Stimulated activated CD8-positive, alpha-beta memory T cell treated with anti-CD3 and anti-CD28 coated beads, Interleukin-7, amount 100 ng/mL, for 4 hours (primary cell): Measurements from ENCODE around the gene CD302.
"Not testable (repeated sequence)": the region's sequence is repeated elsewhere in the genome, so short reads cannot be mapped to it uniquely, and the experiment has no call there.

ENCODE experiments used
- DNase-seq, 2 donors: peaks; one replicate each; pipeline ENCODE4 v3.0.0-alpha.2; 2020; ENCODE audit warnings: low read depth in 2 of 2

Gene CD302, protein sequence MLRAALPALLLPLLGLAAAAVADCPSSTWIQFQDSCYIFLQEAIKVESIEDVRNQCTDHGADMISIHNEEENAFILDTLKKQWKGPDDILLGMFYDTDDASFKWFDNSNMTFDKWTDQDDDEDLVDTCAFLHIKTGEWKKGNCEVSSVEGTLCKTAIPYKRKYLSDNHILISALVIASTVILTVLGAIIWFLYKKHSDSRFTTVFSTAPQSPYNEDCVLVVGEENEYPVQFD

DNA sequence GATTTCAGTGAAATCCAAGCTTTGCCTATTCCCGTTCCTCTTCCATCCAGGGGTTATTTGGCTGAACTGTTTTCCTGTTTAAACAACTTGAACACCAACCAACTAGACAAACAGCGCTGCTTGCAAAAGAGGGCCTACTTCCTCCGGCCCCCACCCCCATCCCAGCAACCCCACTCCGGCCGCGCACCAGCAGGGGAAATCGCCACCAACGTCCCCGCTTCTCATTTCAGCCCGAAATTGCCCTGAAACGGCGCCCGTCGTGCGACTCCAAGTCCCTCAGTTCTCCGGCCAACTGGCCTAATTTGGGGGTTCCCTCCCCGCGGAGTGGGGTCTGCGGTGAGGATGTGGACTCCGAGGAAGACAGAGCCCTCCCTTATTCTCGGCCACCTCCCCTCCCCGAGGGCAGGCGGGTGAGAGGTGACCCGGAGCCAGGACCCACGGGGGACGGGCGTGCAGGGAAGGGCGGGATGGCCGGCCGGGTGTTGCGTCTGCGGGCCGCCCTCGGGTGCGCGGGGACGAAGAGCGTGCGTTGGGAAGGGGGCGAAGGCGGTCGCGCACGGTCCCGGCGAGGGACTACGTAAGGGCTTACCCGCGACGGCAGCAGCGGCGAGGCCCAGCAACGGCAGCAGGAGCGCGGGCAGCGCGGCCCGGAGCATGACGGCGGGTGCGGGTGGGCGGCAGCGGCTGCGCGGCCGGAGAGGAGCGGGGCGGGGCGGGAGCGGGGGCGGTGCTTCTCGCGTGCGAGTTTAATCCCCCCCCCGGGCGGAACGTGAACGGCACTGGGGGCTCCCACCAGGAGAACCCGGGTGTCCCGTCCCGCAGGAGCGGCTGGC, at the start of gene CD302:
Gene CD302, minus strand, starts transcription at position 666 of the 833 bp plus-strand sequence. Its CDS starts 10 bp downstream, at position 656.
- peak in 1 of 2 donors; percentile 45 for DNase-seq

DNA sequence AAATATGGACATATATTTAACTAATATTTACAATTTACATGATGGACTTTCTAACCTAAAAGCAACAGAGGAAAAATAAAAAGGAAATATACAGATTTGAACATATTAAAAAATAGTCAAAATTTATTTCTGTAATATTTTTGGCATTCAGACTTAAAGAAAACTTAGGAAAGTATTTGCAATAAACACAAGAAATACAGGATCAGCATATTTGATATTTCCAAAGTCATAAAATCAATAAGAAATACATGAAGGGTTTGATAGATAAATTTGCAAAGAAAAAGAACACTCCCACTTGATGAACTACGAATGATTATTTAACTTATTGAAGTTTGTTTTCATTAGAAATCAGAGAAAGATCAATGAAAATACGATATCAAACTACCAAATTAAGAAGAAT, 48.6 kb upstream of the CD302 start:
- no peak for DNase-seq

DNA sequence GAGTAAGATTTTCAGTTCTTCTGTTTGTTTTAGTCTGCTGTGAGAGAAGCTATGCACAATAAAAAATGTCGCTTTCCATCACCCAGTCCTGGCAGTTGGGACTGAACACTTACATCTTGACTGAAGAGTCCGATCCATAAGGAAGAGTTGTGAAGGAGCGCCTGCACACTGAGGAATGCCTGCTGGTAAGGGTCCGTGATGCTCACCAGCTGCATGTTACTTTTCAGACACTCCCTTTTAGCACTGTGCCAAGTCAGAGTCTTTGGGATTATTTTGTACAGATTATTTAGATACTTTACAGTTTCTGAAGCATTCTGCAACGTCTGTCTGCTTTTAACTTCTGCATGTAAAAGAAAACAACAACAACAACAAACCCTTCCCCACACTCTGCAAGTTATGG, 42.6 kb upstream of the CD302 start:
- DNase-seq, result no peak

DNA sequence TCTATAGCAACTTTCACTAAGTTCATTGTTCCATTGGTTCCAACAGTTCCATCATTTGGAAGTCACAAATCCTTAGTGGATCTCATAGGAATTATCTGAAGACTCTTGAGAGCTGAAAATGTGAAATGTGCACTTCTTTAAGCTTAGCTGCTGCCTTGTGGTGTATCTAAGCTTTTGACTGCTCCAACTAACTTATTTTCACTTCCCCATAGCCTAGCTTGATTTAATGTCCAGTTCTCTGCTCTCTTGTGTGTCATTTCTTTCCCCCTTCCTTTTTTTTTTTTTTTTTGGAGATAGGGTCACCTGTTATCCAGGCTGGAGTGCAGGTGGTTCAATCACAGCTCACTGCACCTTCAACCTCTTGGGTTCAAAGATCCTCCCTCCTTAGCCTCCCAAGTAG, 34.9 kb upstream of the CD302 start:
- DNase-seq, result no peak

DNA sequence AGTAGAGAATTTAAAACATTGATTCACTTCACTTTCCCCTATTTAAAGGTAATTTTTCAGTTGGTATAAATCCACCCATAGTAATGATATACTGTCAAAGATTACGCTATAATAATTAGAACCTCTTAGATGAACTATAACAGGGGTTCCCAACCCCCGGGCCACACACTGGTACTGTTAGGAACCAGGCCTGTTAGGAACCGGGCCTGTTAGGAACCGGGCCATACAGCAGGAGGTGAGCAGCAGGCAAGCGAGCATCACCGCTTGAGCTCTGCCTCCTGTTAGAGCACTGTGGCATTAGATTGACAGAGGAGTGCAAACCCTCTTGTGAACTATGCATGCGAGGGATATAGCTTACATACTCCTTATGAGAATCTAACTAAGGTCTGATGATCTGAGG, 34.0 kb upstream of the CD302 start:
- no peak for DNase-seq

DNA sequence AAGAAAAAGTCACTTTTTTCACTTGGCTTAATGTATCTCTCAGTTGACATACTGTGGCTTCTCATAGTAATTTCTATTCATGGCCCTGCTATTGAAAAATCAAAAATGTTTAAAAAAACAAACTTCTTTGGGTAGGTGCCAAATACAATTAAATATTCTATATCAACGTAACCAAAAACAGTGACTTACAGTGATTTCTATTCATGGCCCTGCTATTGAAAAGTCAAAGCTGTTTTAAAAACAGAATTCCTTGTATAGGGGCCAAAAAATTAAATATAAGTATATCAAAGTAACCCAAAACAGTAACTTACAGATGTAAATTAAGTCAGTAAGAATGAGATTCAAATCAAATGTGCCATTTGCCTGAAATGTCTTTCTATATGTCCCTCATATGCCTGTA, 31.4 kb upstream of the CD302 start:
- DNase-seq, result no peak

DNA sequence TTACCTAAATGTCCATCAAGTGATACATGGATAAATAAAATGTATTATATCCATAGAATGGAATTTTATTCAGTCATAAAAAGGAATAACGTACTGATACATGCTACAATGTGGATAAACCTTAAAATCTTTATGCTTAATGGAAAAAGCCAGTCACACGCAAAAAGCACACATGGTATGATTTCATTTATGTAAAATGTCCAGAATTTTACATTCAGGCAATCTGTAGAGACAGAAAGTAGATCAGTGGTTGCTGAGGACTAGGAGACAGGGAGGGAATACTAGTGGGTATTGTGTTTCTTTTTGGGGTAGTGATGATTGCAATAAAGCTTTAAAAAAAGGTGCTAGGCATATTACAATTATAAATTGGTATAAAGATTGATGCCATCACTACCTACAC, 30.7 kb upstream of the CD302 start:
- no peak for DNase-seq

DNA sequence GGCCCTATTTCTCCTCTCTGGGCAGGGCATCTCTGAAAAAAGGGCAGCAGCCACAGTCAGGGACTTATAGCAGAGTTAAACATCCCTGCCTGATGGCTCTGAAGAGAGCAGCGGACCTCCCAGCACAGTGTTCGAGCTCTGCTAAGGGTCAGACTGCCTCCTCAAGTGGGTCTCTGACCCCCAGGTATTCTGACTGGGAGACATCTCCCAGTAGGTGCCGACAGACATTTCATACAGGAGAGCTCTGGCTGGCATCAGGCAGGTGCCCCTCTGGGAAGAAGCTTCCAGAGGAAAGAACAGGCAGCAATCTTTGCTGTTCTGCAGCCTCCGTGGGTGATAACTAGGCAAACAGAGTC, 24.4 kb upstream of the CD302 start:
- DNase-seq, result not testable (repeated sequence)

DNA sequence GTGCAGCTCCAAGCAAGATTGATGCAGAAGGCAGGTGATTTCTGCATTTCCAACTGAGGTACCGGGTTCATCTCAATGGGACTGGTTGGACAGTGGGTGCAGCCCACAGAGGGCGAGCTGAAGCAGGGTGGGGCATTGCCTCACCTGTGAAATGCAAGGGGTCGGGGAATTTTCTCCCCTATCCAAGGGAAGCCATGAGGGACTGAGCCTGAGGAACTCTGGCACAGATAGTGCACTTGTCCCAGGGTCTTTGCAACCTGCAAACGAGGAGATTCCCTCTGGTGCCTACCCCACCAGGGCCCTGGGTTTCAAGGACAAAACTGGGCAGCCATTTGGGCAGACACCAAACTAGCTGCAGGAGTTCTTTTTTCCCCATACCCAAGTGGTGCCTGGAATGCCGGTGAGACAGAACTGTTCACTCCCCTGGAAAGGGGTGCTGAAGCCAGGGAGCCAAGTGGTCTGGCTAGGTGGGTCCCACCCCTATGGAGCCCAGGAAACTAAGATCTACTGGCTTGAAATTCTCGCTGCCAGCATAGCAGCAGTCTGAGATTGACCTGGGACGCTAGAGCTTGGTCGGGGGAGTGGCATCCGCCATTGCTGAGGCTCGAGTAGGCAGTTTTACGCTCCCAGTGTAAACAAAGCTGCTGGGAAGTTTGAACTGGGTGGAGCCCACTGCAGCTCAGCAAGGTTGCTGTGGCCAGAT, 23.9 kb upstream of the CD302 start:
- DNase-seq, result not testable (repeated sequence)

DNA sequence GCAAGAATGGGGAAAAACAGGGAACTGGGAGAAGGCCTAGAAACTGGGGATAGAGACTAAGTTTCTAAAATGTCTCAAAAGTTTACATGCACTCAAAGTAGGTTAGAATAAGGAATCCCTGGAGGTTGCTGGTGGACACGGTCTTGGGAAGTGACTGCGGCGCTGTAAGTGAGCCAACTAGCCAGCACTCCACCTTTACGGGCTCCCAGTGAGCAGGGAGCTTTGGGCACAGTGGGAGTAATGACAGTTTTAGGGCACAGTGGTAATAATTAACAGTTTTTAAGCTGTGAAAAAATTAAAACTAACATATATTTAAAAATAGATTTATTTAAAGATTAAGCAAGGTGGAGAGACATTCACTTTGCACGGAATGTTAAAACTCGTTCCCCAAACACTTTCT, 20.9 kb upstream of the CD302 start:
- DNase-seq, result no peak

DNA sequence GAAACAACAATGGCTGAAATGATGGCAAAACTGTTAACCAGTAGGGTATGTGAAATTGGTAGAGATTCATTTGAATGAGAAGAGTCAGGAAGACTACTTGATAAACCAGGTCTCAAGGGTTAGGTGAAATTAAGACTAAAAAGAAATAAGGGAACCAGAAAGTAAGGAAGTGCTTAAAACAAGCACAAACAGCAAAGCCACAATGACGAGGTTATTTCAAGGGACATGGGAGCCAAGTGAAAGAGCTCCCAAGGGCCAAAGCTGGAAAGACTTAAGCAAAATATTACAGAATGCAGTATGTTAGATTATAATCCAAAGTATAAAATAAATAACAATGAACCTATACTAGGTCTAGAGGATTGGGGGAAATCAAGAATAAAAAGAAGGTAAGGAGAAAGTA, 19.3 kb upstream of the CD302 start:
- no peak for DNase-seq

DNA sequence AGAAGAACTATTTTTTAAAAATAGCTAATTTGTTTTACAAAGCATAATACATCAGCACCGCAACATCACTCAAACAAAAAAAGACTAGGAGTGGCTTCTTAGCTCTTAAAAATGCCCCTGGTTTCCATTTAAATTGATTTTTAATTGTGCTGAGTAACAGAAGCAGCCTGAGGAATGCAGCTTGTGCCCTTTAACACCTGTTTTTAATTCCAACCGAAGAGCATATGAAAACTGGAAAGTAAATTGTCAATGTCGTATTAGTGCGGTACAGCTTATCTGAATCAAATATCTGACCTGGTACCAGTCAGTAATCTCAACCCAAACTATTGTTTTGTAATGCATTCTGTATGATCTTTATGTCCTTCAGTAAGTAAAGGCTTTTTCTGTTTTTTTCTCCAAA, 13.2 kb upstream of the CD302 start:
- DNase-seq, result no peak

DNA sequence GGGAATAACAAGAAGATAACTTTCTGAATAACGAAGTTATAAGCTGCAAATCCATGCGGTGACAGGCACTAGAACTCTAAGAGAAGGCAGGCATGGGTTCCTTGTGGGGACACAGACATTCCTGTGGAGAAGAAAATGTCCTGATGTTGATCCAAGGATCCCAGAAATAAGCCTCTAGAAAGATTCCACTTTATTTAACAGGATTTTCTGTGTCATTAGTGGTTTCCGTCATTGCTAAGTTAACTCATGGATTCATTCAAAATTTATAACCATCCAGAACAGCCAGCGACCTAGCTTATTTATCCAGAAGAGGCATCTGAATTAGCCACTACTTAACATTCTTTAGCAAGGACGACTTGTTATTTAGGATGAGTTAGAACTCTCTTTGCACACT, 10.0 kb upstream of the CD302 start:
- no peak for DNase-seq

DNA sequence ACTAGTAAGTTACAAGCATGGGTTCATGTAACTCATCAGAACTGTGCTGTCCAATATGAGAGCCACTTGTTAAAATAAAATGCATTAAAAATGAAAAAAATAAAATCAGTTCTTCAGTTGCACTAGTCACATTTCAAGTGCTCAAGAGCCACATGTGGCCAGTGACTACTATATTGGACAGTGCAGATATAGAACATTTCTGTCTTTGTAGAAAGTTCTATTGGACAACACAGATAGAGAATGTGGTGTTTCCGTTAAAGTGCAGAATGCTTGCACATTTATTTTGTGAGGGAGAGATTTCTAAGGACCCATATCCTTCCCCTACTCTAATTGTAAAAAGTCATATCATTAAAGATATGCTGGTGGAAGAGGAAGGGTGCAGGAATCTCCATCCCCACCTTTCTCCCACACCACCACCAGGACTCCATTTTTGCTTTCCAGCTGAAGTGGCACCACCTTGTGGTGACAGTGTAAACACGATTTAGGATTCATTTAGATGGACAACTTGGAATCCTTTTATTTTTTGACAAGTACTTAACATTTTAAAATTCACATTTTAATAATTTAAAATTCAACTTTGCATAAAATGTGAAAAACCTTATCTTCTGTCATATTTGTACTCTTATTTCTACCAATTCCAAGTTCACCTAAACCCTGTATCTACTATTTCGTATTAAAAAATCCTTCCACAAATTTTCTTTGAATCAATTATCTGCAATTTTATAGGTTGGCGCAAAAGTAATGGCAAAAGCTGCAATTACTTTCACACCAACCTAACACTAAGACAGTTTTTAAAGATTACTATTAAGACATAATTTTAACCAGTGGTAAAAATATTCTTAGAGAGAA, 9.4 kb upstream of the CD302 start:
- no peak for DNase-seq

DNA sequence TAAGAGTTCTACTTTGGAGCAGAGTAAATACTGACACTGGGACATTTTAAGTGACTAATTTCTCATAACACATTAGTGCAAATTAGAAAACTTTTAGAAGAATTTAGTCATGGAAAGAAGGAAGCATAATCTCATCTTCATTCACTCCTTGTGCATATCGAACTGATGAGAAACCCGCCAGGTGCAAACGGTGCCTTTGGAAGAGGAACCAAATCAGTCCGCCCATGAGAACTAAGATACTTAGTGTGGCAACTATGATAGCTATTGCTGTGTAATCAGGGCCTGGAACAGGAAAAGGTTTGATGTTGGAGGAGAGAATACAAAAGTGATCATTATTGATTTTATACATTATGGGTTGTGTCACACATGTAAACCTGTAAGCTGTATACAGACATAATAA, 6.9 kb upstream of the CD302 start:
- DNase-seq, result no peak

DNA sequence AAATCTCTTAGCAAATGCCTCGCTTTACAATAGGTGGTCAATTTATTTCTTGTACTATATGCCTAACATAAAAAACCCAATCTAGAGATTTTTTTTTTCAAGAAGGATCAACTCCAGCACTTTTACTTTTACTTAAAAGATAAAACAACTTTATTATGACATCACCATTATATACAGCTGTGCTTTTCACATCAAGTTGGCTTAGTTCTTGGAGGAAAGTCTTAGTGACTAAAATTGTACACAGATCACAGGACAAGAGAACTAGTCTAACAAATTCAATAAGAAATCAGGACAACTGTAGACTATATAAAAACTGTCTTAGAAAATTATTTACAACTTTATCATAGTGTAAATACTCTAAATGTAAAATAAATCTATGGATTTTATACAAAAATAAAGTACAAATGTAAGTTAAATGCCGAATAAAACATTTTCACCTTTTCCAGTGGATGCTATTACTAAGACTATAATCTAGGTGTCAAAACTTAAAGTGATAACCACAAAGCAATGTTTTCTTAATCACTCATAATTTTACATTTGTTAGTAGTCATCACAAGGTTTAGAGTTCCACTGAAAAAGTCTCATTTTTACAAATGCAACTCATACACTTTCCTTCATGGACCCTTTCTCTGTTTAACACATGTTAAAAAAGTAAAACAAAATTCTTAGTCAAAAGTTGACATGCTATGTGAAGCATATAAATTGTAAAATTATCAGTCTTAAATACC, 5.4 kb upstream of the CD302 start:
- no peak for DNase-seq

DNA sequence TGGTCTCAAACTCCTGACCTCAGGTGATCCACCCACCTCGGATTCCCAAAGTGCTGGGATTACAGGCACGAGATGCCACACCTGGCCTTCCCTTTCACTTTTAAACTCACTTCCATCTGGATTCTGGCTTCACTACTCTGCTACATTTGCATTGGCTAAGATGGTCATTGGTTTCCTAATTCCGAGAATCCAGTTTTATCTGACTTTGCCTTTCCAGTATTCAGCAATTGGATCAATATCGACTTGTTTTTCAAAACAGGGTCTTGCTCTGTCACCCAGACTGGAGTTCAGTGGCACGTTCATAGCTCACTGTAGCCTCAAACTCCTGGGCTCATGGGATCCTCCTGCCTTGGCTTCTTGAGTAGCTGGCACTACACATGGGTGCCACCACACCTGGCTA, 4.7 kb upstream of the CD302 start:
- DNase-seq, result no peak

DNA sequence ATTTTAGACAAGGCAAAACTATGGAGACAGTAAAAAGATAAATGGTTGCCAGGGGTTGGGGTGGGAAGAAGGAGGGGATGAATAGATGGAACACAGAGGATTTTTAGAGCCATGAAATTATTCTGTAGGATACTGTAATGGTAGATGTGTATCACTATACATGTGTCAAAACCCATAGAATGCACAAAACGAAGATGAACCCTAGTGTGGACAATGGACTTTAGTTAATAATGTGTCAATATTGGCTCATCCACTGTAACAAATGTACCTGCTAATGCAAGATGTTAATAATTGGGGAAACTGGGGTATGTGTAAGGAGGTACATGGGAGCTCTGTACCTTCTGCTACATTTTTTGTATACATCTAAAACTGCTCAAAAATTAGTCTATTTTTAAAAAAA, 1.8 kb upstream of the CD302 start:
- no peak for DNase-seq

DNA sequence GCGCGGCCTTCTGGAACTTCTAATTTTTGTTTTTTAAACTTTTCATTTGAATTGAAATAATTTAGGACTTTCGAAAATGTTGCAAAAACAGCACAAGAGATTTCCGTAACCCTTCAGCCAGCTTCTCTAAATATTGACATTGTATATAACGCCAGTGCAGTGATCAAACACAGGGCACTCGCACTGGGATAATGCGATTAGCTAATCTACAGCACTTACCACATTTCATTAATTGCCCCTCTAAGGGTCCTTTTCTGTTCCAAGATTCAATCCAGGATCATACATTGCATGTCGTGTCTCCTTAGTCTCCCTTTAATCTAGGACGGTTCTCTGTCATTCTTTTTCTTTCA, 343 bp upstream of the CD302 start:
- no peak for DNase-seq

DNA sequence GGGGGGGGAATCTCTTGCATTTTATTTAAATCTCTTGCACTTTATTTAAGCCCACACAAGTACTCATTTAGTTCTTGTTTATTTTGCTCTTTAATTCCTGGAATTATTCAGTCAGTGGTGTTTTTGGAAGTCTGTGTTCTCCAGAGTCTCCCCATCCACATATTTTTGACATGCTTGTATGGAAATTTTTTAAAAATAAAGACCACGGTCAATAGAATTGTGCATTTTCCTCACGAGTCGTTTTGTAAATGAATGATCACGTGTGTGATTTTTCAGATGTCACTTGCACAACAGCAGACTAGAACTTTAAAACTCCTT, 824 bp downstream of the CD302 start:
- no peak for DNase-seq

DNA sequence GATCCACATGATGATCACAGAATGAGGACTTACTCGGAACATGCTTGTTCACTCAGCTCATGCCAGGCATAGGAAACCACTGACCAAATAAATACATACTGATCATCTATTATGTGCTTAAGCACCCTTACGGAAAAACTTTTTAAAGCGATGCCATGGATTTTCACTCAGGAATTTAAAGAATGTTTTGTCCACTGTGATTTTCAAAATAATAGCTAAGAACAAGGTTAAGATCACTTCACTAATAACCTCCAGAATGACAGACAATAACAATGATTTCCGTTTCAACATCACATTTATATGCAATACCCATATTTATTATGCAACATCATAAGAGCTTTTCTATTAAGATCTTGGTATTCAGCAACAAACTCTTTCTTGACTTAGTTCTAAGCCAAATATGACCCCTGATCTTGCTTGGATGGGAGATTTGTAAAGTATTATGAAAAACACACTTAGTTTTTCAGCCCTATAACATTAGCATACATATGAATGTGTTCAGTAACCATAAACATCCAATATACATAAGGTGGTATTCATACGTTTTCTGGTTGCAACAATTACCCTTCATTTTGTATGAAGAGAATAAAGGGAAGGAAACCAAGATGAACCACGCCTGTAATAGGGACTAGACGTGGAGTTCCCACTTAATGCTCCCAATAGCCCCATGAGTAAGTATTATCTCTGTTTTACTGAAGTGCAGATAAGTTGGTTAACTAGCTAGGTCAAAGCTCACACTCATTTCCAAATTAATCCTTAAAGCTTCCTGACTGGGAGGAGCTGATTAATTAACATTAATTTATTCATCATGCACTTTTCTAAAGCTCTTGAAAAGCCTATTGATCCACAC, 1.9 kb downstream of the CD302 start:
- DNase-seq, result no peak
